ENCODE measurements around the gene RRAS2. TPM values are rescaled to one million over a fixed set of nuclear protein-coding genes. Genes with fewer than 3 reads are reported as not detected.

The RRAS2 gene
- total and polyA plus RNA-seq, 2 donors (not counting 3 experiments of a cell fraction or from before 2014, with no cell fraction given), result 30.1 to 80.5 TPM

- POLR2A ChIA-PET, result interaction anchor here (2.1 kb wide), 1 partner anchor 12 kb away, joined by 7 read pairs; no protein-coding TSS in a partner anchor
- TF ChIP-seq CTCF (IDR thresholded peaks at IDR 0.05; ENCODE audit: extremely low read depth in 1 of 2, insufficient read depth in 1 of 2, low read depth in 1 of 2, low read length in 2 of 2), result no peak
- no peak for TF ChIP-seq MAX (IDR thresholded peaks at IDR 0.05; ENCODE audit: insufficient read depth, insufficient read length)
- no peak for TF ChIP-seq FOS (IDR thresholded peaks at IDR 0.05; ENCODE audit: borderline replicate concordance, insufficient read depth, low read length)
- TF ChIP-seq POLR2AphosphoS5 (IDR thresholded peaks at IDR 0.05; ENCODE audit: insufficient read depth, low read depth, low read length), result no peak
- no peak for TF ChIP-seq EZH2 (IDR thresholded peaks at IDR 0.05; ENCODE audit: borderline replicate concordance, low read depth, low read length, severe bottlenecking)
- intact Hi-C loops (cut with micrococcal nuclease), result no loop called here
Measured at GRCh38 chr11:14346303-14346955, 12.6 kb downstream of the RRAS2 start.

More at GRCh38 chr11:14346303-14346955, 12.6 kb downstream of the RRAS2 start:
- no peaks in the 10 kb centered on the region for H3K4me1 ChIP-seq (ENCODE audit: control insufficient read depth, extremely low read depth, insufficient read depth, low read length)
- H3K27me3 ChIP-seq (ENCODE audit: control insufficient read depth in 2 of 2, insufficient read depth in 2 of 2, low read length in 2 of 2), result no peaks in the 10 kb centered on the region
- H2AFZ ChIP-seq (ENCODE audit: low read depth, low read length), result no peak overlapping the region
- no peaks in the 10 kb centered on the region for H3K9me3 ChIP-seq (replicated peaks; ENCODE audit: control insufficient read depth, insufficient read depth, low read length)
- no peak overlapping the region for H3K4me2 ChIP-seq (ENCODE audit: insufficient read depth, low read length)
- BruUV-seq (replicated peaks), result no TSS peak
- DNase-seq (ENCODE audit: low read depth, low spot score), result no peak
- H3K4me3 ChIP-seq (replicated peaks in 1 of 3; ENCODE audit: insufficient read depth in 1 of 3, low read depth in 1 of 3, low read length in 3 of 3), result no peak overlapping the region
- H3K27ac ChIP-seq (ENCODE audit: insufficient read depth, low read depth, low read length), result no peak overlapping the region
- H3K79me2 ChIP-seq (ENCODE audit: control insufficient read depth, insufficient read depth, low read length), result peaks cover 95% of the 10 kb centered on the region
- CTCF ChIA-PET, result interaction anchor here (1.0 to 2.5 kb wide), 7 partner anchors 9 to 108 kb away, joined by 3 to 8 read pairs (median 7); no protein-coding TSS in a partner anchor
- dilution Hi-C loops (cut with MboI; ENCODE audit: extremely low pct_ligation_motif_present, low sequenced_read_pairs), result no loop called here
- no peak for FAIRE-seq
- no peak overlapping the region for H3K9ac ChIP-seq (replicated peaks; ENCODE audit: extremely low read depth, insufficient read depth, low read length)
- no peaks in the 10 kb centered on the region for H3K36me3 ChIP-seq (ENCODE audit: control insufficient read depth in 2 of 2, extremely low read depth in 1 of 2, insufficient read depth in 2 of 2, low read length in 2 of 2)
- peaks cover 15% of the 10 kb centered on the region for H4K20me1 ChIP-seq (replicated peaks; ENCODE audit: control insufficient read depth, extremely low read depth, insufficient read depth, low read length)
- no peaks in the 10 kb centered on the region for H3K9me1 ChIP-seq (replicated peaks; ENCODE audit: control insufficient read depth, extremely low read depth, insufficient read depth, low read length)

All from endothelial cell of umbilical vein (primary cell).